LNCaP clone FGC (cell line): ENCODE results near the gene FOXN3.

Source experiments
- DNase-seq: peaks from one replicate; pipeline ENCODE4 v3.0.0-alpha.2; 2011; ENCODE audit warnings: low read depth
- H3K4me3 ChIP-seq: 2 replicates; pipeline ENCODE4 v1.5.1; 2011; ENCODE audit warnings: mild to moderate bottlenecking, low read depth, low read length, control low read depth
- TF ChIP-seq, protein P1 (sequence below): IDR thresholded peaks from 2 replicates; pipeline ENCODE4 v1.5.1; 2012; ENCODE audit warnings: mild to moderate bottlenecking; ENCODE audit not compliant: control insufficient read depth, insufficient read depth; ENCODE audit errors: extremely low read depth

FOXN3 gene

DNA sequence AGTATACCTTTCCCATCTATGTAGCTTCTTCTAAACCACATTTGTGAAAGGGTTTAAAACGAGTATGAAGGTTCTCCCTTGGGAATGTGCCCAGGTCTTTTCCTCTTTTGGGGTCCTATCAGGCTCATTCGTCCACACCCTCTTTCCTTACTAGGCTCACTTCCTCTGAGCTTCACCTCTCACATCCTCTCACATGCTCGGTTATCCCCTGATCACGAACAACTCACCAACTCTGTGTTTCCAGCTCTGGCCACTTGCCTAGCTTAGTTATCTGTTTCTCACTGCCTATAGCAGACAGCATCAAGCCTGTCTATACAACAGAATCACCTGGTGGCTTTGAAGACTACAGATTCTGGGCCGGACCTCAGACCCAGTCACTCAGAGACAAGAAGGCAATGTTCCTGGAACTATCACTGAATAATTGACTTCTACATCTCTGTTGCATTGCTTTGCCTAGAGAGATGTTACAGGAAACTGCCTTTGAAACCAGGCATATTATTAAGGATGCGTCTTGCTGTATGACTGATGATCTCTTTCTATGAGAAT is 158.2 kb downstream of the FOXN3 start:
- DNase-seq: no peak
- no peak overlapping the region for H3K4me3 ChIP-seq
- TF ChIP-seq, protein P1, sequence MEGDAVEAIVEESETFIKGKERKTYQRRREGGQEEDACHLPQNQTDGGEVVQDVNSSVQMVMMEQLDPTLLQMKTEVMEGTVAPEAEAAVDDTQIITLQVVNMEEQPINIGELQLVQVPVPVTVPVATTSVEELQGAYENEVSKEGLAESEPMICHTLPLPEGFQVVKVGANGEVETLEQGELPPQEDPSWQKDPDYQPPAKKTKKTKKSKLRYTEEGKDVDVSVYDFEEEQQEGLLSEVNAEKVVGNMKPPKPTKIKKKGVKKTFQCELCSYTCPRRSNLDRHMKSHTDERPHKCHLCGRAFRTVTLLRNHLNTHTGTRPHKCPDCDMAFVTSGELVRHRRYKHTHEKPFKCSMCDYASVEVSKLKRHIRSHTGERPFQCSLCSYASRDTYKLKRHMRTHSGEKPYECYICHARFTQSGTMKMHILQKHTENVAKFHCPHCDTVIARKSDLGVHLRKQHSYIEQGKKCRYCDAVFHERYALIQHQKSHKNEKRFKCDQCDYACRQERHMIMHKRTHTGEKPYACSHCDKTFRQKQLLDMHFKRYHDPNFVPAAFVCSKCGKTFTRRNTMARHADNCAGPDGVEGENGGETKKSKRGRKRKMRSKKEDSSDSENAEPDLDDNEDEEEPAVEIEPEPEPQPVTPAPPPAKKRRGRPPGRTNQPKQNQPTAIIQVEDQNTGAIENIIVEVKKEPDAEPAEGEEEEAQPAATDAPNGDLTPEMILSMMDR: no peak

DNA sequence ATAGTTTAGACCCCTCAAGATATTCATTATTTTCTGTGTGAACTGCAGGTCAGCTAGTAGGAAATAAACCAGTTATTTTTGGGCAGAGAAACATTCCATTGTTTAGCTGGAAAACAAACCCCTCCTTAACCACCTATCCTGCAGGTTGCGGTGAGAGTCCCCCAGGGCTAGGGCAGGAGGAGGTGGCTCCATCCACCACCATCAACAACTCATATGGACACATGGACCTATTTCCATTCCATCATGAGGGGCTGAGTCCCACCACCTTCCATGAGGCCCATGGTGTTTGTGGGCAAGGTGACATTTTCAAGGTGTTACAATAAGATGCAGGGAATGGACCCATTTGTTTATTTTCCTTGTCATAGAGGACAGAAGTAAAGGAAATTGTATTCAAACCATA is 160.1 kb downstream of the FOXN3 start:
- no peak overlapping the region for H3K4me3 ChIP-seq

DNA sequence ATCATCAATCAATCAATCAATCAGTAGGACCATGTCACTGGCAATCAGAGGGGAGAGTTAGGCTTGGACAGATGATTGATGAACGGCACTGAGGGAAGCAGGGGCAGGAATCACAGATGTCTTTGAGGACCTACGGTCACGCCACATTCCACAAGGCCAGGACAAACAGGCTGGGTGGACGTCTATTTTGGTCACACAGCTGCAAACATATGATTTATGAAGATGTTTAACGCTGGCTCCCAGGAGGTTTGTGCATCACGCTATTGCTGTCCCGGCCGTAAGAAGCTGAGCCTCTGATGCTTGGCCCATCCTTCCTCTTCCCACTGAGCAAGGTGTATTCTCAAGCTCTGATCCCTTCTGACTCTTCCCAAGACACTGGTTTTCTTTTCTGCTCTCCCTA is 160.8 kb downstream of the FOXN3 start:
- TF ChIP-seq, protein P1: no peak
- no peak for DNase-seq
- H3K4me3 ChIP-seq: no peak overlapping the region

More for the DNA sequence above, 160.1 kb downstream of the FOXN3 start:
- DNase-seq: no peak
- TF ChIP-seq, protein P1: no peak

DNA sequence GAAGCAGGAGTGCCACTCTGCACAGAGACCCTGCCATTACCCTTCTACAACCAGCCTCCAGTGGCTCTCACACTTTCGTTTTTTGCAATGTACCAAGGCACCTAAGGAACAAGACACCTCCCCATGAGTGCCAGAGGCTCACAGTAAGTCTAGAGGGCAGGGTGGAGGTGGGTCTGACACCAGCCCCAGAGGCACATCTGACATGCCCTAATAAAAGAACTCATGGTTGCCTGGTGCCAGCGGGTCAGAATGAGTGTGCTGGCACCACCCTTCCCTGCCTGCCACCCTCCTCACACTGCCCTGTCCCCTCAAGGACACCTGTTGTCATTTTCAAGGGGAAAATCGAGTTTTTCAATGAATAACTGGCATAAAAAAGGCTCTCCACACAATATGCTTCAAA is 161.2 kb downstream of the FOXN3 start:
- no peak overlapping the region for H3K4me3 ChIP-seq
- no peak for DNase-seq
- TF ChIP-seq, protein P1: no peak

DNA sequence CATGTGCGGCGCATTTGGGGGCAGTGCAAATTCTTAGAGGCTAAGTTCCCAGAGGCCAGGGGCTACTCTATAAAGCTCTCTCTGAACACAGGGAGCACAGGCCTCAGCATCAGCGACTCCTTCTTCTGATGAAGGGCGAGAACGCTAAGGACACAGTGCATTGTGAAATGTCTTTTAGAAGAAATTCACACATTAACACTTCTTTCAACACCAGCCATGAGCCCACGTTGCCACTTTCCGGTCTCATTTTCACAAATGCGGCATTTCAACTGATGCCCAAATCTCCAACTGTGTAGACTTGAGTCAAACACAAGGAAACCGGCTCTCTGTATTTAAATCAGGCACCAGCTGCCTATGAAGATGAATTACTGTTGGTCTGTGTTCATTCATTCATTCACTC is 162.0 kb downstream of the FOXN3 start:
- DNase-seq: no peak
- no peak overlapping the region for H3K4me3 ChIP-seq
- TF ChIP-seq, protein P1: no peak

DNA sequence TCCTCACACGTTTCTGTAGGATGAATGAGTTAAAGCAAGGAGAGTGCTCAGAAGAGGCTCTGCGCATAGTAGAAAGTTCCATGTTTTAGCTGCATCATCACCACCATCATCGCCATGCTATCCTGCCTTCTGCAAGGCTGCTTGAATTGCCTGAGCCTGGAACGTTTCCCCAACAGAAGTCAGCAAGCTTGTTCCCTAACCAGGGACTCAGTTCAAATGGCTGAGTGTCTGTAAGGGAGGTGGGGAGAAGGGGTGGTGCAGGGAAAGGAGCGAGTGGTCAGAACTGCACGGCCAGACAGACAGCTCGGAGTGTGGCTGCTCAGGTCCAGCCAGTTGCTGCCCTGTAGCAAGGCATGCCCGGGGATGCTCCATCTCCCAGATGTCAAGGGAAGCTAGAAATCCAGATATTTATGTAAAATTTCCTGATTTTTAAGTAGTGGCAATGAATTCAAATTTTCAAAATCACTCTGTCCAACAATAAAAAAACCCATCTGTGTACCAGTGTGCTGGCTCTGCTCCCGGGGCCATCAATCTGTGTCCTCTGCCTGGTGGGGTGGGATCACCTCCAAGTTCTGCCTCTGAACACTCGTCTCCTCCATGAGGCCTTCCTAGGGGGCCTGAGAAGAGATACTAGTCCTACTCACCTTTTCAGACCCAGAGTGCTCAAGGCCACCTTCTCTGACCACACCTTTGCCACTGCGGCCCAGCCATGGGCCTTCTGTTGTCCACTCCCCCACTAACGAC is 162.7 kb downstream of the FOXN3 start:
- H3K4me3 ChIP-seq: no peak overlapping the region
- TF ChIP-seq, protein P1: no peak
- no peak for DNase-seq
